HG03342 (cell line): ENCODE measurements around the gene ADD3.
"Not testable (repeated sequence)": the region's sequence is repeated elsewhere in the genome, so short reads cannot be mapped to it uniquely, and the experiment has no call there.

Source experiments
- ATAC-seq: cut with Tn5 transposase; IDR thresholded peaks from one replicate; pipeline ENCODE4 v1.9.1; 2021; ENCODE audit warnings: mild to moderate bottlenecking, moderate library complexity; ENCODE audit not compliant: unreplicated experiment

The ADD3 gene

GRCh38 chr10:109975244-109976190 lies 32.3 kb upstream of the ADD3 start:
- ATAC-seq, result no peak

- ATAC-seq, result no peak
Observed at GRCh38 chr10:109976681-109977080, 31.1 kb upstream of the ADD3 start.

GRCh38 chr10:109977382-109977806 lies 30.4 kb upstream of the ADD3 start:
- ATAC-seq, result no peak

GRCh38 chr10:109978481-109978880 lies 29.3 kb upstream of the ADD3 start:
- ATAC-seq, result no peak

- ATAC-seq, result no peak
Observed at GRCh38 chr10:109979215-109979614, 28.6 kb upstream of the ADD3 start.

GRCh38 chr10:109981650-109982049 lies 26.1 kb upstream of the ADD3 start:
- no peak for ATAC-seq

GRCh38 chr10:109982123-109982522 lies 25.7 kb upstream of the ADD3 start:
- ATAC-seq, result no peak

- ATAC-seq, result no peak
Observed at GRCh38 chr10:109982812-109983211, 25.0 kb upstream of the ADD3 start.

- ATAC-seq, result no peak
Observed at GRCh38 chr10:109984013-109984412, 23.8 kb upstream of the ADD3 start.

- not testable (repeated sequence) for ATAC-seq
Observed at GRCh38 chr10:109985768-109986167, 22.0 kb upstream of the ADD3 start.

- no peak for ATAC-seq
Observed at GRCh38 chr10:109987452-109988211, 20.2 kb upstream of the ADD3 start.

- no peak for ATAC-seq
Observed at GRCh38 chr10:109988212-109988596, 19.6 kb upstream of the ADD3 start.

- no peak for ATAC-seq
Observed at GRCh38 chr10:109991266-109991855, 16.4 kb upstream of the ADD3 start.

- no peak for ATAC-seq
Observed at GRCh38 chr10:109992485-109992884, 15.3 kb upstream of the ADD3 start.

- no peak for ATAC-seq
Observed at GRCh38 chr10:109993551-109994330, 14.0 kb upstream of the ADD3 start.

GRCh38 chr10:109994711-109995577 lies 12.8 kb upstream of the ADD3 start:
- no peak for ATAC-seq

GRCh38 chr10:109995595-109995994 lies 12.2 kb upstream of the ADD3 start:
- ATAC-seq, result no peak

- ATAC-seq, result peak; percentile 69
Observed at GRCh38 chr10:109996225-109996624, 11.6 kb upstream of the ADD3 start.

GRCh38 chr10:109996766-109997171 lies 11.0 kb upstream of the ADD3 start:
- ATAC-seq, result peak; percentile 28

GRCh38 chr10:109997233-109997632 lies 10.6 kb upstream of the ADD3 start:
- ATAC-seq, result no peak
